Activated CD4-positive, alpha-beta T cell treated with anti-CD3 and anti-CD28 coated beads, Interleukin-2, Interleukin-6, amounts not matched to agents 100 ng/mL and 50 ng/mL, durations not matched to agents 16 hours and 8 hours (primary cell): ENCODE results near the gene DNAJB1.
"Not testable (repeated sequence)": the region's sequence is repeated elsewhere in the genome, so short reads cannot be mapped to it uniquely, and the experiment has no call there.

Experiments
- DNase-seq: peaks from one replicate; pipeline ENCODE4 v3.0.0-alpha.2; 2020

DNAJB1 gene

GRCh38 chr19:14519860-14520407, 1.7 kb upstream of the DNAJB1 start:
- DNase-seq, result no peak

- DNase-seq, result no peak
These were observed 1.2 kb upstream of the DNAJB1 start for GRCh38 chr19:14519245-14519859.

- DNase-seq, result peak; percentile 17
These were observed 754 bp downstream of the DNAJB1 start for GRCh38 chr19:14517446-14517839.

- DNase-seq, result peak; percentile 20
These were observed 1.3 kb downstream of the DNAJB1 start for GRCh38 chr19:14516746-14517438.

- DNase-seq, result no peak
These were observed 2.1 kb downstream of the DNAJB1 start for GRCh38 chr19:14516048-14516534.

- no peak for DNase-seq
These were observed 2.6 kb downstream of the DNAJB1 start for GRCh38 chr19:14515501-14516047.

GRCh38 chr19:14514215-14514863, 3.9 kb downstream of the DNAJB1 start:
- no peak for DNase-seq

- DNase-seq, result no peak
These were observed 5.7 kb downstream of the DNAJB1 start for GRCh38 chr19:14512406-14512961.

- no peak for DNase-seq
These were observed 7.0 kb downstream of the DNAJB1 start for GRCh38 chr19:14511229-14511593.

GRCh38 chr19:14510311-14511228, 7.6 kb downstream of the DNAJB1 start:
- DNase-seq, result peak; percentile 23

GRCh38 chr19:14507704-14508542, 10.3 kb downstream of the DNAJB1 start:
- no peak for DNase-seq

- peak; percentile 83 for DNase-seq
These were observed 12.5 kb downstream of the DNAJB1 start for GRCh38 chr19:14505488-14506239.

- DNase-seq, result not testable (repeated sequence)
These were observed 13.6 kb downstream of the DNAJB1 start for GRCh38 chr19:14504575-14504974.

GRCh38 chr19:14503285-14503684, 14.9 kb downstream of the DNAJB1 start:
- no peak for DNase-seq

GRCh38 chr19:14502334-14503092, 15.7 kb downstream of the DNAJB1 start:
- DNase-seq, result no peak

GRCh38 chr19:14497228-14497921, 20.8 kb downstream of the DNAJB1 start:
- no peak for DNase-seq

GRCh38 chr19:14496834-14497227, 21.4 kb downstream of the DNAJB1 start:
- no peak for DNase-seq

- DNase-seq, result peak; percentile 89
These were observed 22.0 kb downstream of the DNAJB1 start, which contains the start of gene GIPC1 for GRCh38 chr19:14496029-14496833. Gene GIPC1 (minus strand): TSS chr19:14496127. CDS start chr19:14482976, 13,151 bp downstream.
